ENCODE data around the gene ZDHHC4.
A peak's percentile ranks its signal among the peaks of the same experiment; 100 is the strongest.
"Not testable (repeated sequence)": the region's sequence is repeated elsewhere in the genome, so short reads cannot be mapped to it uniquely, and the experiment has no call there.

ZDHHC4 gene

GRCh38 chr7:6559896-6560295 is 17.4 kb upstream of the ZDHHC4 start:
- DNase-seq (ENCODE audit: low spot score) (no peak), FAIRE-seq (no peak)

- no peak for DNase-seq (ENCODE audit: low spot score)
- FAIRE-seq: no peak
Observed at GRCh38 chr7:6562106-6562505, 15.1 kb upstream of the ZDHHC4 start.

DNA sequence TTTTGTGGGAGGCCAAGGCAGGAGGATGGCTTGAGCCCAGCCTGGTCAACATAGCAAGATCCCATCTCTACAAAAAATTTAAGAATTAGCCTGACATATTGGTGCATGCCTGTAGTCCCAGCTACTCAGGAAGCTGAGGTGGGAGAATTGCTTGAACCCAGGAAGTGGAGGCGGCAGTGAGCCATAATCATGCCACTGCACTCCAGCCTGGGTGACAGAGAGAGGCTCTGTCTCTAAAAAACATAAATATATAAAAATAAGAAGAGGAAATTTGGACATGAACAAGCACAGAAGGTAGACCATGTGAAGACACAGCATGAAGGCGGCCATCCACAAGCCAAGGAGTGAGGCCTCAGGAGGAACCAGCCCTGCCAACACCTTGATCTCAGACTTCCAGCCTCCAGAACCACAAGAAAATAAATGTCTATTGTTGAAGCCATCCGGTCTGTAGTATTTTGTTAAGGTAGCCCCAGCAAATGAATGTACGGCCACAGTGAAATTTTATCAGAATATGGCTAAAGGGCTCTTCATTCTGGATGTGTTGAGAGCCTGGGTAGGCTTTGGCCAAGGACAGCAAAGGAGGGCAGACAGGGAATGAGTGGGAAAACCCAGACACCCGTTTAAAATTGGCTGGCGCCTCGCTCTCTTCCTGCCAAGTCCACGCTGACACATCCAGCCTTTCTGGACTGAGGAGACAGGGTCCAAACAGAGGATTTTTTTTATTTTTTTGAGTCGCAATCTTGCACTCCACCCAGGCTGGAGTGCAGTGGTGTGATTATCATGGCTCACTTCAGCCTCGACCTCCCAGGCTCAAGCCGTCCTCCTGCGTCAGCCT is 13.1 kb upstream of the ZDHHC4 start:
- FAIRE-seq (no peak), DNase-seq (ENCODE audit: low spot score) (no peak)

GRCh38 chr7:6565655-6566054 is 11.6 kb upstream of the ZDHHC4 start:
- FAIRE-seq: no peak
- no peak for DNase-seq (ENCODE audit: low spot score)

DNA sequence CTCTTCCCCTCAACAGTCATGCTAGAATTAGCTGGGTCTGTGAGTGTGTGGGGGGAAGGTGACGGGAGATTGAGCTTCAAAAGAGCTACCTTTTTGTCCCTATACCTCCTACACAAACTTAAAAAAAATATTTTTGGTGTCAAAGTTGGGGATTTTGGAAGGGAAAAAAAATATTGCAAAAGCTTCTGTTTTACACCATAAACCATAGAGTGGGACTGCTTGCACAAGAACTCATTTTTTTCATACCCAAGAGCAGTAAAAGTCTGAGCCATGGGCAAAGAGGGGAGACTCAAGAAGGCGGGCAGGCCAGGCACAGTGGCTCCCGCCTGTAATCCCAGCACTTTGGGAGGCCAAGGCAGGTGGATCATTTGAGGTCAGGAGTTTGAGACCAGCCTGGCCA is 9.4 kb upstream of the ZDHHC4 start:
- FAIRE-seq (no peak), DNase-seq (ENCODE audit: low spot score) (no peak)

GRCh38 chr7:6571160-6571779 is 6.0 kb upstream of the ZDHHC4 start:
- DNase-seq (ENCODE audit: low spot score): no peak

GRCh38 chr7:6575281-6576023 is 1.8 kb upstream of the ZDHHC4 start:
- FAIRE-seq (no peak), DNase-seq (ENCODE audit: low spot score) (no peak)

More at GRCh38 chr7:6571160-6571779, 6.0 kb upstream of the ZDHHC4 start:
- no peak for FAIRE-seq

DNA sequence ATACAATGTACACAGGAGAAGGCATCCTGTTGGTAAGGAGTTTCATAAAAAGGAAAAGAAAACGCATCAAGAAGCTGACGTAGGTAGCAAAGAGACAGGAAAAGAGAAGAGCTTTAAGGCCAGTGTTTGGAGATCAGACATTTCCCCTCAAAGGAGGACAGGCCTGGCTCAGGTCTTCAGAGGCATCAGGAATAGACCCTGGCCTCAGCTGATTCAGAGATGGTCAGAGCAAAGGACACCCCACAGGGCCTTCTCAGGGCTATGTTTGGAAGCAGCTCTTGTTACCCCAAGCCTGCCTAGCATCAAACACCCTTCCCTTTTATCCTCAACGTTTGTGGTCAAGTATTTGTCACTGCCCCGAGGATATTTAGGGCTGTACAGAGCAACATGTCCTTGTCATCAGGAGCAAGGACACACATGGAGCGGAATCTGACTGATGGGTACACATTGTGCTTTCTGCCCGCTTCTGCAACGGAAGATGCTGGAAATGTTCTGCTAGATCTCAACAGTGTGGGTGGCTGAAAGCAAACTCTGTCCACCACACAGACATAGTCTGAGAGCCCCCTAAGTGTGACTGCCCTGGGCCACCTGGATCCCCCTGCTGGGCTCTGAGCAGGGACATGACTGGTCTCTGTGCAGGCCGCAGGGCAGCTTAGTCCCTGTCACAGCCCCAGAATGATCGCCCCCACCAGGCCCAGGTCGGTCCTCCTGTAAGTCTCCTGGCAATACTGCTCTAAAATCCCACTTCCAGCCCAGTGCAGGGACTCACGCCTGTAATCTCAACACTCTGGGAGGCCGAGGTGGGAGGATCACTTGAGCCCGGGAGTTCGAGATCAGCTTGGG is 1.0 kb upstream of the ZDHHC4 start:
- DNase-seq (ENCODE audit: low spot score) (no peak), FAIRE-seq (no peak)

DNA sequence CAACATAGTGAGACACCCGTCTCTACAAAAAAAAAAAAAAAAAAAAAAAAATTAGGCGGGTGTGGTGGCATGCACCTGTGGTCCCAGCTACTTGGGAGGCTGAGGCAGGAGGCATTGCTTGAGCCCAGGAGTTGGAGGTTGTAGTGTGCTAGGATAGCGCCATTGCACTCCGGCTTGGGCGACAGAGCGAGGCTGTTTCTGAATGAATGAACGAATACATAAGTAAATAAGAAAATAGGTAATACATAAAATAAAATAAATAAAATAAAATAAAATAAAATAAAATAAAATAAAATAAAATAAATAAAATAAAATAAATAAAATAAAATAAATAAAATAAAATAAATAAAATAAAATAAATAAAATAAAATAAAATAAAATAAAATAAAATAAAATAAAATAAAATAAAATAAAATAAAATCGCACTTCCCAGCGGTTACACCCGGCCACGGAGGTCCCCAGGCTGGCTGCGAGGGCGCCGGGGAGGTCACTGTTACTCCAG is 336 bp upstream of the ZDHHC4 start:
- DNase-seq (ENCODE audit: low spot score); FAIRE-seq: not testable (repeated sequence)

GRCh38 chr7:6578114-6579084 is 1.1 kb downstream of the ZDHHC4 start:
- DNase-seq (ENCODE audit: low spot score) (no peak), FAIRE-seq (no peak)

DNA sequence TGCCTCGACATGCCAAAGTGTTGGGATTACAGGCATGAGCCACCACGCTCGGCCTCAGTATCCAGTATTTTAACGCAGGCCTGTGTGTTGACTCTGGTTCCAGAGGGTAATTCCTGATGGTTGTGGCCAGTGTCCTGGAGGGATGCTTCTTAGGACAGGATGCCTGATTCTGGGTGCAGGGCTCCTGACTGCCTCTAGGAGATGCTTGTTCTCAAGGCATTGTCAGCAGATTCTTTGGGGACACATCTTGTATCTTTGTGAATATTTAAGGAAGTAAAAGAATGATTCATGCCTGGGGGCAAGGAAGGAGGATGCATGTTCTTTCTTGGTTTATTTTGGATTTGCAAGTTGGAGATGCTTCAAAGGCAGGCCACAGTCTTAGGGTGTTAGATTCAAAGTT is 2.2 kb downstream of the ZDHHC4 start:
- no peak for DNase-seq (ENCODE audit: low spot score)
- FAIRE-seq: no peak

DNA sequence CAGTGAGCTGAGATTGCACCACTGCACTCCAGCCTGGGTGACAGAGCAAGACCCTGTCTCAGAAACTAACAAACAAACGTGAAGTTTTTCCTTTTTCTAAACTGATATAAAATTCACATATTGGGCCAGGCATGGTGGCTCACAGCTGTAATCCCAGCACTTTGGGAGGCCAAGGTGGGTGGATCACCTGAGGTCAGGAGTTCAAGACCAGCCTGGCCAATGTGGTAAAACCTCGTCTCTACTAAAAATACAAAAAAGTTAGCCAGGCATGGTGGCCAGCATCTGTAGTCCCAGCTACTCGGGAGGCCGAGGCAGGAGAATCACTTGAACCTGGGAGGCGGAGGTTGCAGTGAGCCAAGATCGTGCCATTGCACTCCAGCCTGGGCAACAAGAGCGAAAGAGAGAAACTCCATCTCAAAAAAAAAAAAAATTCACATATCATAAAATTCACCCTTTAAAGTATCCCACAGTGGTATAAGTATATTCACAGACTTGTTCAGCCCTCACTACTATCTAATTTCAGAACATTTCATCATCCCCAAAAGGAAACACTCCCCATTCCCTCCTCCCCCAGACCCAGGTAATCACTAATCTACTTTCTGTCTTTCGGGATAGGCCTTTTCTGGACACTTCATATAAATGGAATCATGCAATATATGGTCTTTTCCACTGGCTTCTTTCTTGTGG is 8.6 kb downstream of the ZDHHC4 start:
- not testable (repeated sequence) for FAIRE-seq; DNase-seq (ENCODE audit: low spot score)

- DNase-seq (ENCODE audit: low spot score): no peak
- no peak for FAIRE-seq
Observed at GRCh38 chr7:6588566-6588965, 11.3 kb downstream of the ZDHHC4 start.

DNA sequence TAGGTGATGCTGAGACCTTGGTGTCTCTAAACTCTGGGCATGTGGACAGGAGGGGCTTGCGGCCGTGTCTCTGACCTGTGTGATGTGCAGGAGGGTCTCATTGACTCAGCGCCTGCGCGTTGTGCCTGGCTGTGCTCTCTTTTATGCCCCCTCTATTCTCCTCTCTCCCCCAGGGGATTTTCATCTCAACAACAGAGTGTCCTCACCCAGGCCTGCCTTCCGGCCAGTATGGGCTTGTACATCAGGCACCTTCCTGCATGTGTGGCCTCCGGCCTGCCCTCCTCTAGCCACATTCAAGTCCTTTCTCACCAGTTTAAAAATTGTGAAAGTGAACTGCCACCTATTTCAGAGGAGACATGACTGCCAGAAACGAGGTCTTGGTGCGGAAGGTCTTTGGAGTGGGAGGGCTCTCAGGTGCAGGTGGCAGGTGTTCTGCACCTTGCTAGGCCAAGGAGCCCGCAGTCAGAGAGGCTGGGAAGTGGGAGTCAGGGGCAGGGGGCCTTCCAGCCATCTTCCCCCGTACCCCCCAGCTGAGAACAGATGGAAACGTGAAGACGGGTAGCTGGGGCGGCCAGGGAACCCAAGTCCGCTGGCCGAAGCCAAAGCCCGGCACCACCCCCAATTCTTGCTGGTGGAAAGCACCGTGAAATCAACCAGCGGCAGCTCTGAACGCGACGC is 12.0 kb downstream of the ZDHHC4 start:
- FAIRE-seq (no peak), DNase-seq (ENCODE audit: low spot score) (no peak)

DNA sequence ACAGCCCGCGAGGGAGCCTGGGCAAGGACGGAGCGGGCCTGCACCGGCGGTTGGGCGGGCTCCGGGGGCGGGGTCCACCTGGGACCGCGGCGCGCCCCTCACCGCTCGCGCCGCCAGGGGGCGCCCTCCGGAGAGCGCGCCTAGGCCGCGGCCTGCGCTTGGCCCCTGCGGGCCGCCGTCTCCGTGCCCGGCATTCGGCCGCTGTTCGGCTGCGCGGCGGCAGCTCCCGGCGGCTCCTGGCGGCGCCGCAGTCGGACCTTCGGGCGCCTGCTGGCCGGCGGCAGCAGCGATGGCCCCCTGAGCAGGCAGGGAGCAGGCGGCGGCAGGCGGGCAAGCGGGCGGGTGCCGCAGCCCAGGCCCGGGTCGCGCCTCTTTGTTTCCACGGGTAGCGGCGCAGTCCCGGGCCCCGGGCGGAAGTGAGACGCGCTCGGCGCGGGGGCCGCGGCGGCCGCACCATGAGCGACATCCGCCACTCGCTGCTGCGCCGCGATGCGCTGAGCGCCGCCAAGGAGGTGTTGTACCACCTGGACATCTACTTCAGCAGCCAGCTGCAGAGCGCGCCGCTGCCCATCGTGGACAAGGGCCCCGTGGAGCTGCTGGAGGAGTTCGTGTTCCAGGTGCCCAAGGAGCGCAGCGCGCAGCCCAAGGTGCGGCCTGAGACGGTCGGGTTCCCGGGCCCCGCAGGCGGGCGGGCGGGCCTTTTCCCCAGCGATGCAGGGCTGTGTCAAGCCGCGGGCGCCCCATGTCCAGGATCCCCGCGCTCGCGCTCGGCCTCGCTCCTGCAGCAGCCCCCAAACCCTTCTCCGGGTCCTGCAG is 12.8 kb downstream of the ZDHHC4 start, which contains the start of gene INTS15:
INTS15 (plus strand) TSS at position 193 of the 816 bp plus-strand sequence; CDS start at position 456, 263 bp downstream.
- FAIRE-seq (no peak), DNase-seq (ENCODE audit: low spot score) (peak; percentile 54)

DNA sequence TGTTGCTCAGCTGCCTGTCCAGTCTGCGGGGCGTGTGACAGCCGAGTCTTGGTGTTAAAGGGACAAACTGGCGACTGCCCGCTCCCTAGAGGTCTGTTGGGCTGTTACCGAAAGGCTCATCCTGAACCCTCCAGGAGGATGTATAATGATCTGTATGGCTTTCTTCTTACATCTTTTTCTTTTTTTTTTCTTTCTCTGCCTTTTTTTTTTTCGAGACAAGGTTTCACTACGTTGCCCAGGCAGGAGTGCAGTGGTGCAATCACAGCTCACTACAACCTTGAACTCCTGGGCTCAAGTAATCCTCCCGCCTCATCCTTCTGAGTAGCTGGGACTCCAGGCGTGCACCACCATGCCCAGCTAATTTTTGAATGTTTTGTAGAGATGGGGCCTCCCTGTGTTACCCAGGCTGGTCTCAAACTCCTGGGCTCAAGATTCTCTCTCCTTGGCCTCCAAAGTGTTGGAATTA is 13.4 kb downstream of the ZDHHC4 start:
- DNase-seq (ENCODE audit: low spot score): peak; percentile 10

GRCh38 chr7:6600093-6600492 is 22.8 kb downstream of the ZDHHC4 start:
- no peak for FAIRE-seq
- no peak for DNase-seq (ENCODE audit: low spot score)

More for the DNA sequence above, 13.4 kb downstream of the ZDHHC4 start:
- FAIRE-seq: no peak

DNA sequence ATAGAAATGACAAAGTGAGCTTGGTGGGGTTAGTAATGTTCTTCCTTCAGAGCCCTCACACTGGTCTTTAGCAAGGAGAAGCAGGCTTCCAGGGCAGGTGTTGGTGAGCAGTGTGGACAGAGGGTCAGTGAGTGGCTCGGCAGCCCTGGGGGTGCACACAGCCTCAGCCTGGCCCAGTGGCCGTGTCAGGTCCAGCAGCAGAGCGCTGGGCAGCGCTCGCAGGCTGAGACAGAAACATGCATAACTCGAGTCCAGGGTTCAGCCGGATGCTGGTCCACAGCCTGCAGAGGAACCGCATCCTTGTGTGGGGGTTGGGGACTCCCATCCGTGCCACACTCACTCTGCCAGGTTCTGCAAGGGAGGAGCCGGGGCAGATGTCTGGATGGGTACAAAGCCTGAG is 27.2 kb downstream of the ZDHHC4 start:
- FAIRE-seq: no peak
- DNase-seq (ENCODE audit: low spot score): no peak

Data from RCC 7860 (cell line).